HK-2 (cell line): Measurements from ENCODE around the gene ATG2B.
A peak's percentile ranks its signal among the peaks of the same experiment; 100 is the strongest.

Experiments
- DNase-seq: peaks from one replicate; pipeline ENCODE4 v3.0.0-alpha.2; 2018; ENCODE audit not compliant: unreplicated experiment

Gene ATG2B, protein sequence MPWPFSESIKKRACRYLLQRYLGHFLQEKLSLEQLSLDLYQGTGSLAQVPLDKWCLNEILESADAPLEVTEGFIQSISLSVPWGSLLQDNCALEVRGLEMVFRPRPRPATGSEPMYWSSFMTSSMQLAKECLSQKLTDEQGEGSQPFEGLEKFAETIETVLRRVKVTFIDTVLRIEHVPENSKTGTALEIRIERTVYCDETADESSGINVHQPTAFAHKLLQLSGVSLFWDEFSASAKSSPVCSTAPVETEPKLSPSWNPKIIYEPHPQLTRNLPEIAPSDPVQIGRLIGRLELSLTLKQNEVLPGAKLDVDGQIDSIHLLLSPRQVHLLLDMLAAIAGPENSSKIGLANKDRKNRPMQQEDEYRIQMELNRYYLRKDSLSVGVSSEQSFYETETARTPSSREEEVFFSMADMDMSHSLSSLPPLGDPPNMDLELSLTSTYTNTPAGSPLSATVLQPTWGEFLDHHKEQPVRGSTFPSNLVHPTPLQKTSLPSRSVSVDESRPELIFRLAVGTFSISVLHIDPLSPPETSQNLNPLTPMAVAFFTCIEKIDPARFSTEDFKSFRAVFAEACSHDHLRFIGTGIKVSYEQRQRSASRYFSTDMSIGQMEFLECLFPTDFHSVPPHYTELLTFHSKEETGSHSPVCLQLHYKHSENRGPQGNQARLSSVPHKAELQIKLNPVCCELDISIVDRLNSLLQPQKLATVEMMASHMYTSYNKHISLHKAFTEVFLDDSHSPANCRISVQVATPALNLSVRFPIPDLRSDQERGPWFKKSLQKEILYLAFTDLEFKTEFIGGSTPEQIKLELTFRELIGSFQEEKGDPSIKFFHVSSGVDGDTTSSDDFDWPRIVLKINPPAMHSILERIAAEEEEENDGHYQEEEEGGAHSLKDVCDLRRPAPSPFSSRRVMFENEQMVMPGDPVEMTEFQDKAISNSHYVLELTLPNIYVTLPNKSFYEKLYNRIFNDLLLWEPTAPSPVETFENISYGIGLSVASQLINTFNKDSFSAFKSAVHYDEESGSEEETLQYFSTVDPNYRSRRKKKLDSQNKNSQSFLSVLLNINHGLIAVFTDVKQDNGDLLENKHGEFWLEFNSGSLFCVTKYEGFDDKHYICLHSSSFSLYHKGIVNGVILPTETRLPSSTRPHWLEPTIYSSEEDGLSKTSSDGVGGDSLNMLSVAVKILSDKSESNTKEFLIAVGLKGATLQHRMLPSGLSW (N-terminal part only)

DNA sequence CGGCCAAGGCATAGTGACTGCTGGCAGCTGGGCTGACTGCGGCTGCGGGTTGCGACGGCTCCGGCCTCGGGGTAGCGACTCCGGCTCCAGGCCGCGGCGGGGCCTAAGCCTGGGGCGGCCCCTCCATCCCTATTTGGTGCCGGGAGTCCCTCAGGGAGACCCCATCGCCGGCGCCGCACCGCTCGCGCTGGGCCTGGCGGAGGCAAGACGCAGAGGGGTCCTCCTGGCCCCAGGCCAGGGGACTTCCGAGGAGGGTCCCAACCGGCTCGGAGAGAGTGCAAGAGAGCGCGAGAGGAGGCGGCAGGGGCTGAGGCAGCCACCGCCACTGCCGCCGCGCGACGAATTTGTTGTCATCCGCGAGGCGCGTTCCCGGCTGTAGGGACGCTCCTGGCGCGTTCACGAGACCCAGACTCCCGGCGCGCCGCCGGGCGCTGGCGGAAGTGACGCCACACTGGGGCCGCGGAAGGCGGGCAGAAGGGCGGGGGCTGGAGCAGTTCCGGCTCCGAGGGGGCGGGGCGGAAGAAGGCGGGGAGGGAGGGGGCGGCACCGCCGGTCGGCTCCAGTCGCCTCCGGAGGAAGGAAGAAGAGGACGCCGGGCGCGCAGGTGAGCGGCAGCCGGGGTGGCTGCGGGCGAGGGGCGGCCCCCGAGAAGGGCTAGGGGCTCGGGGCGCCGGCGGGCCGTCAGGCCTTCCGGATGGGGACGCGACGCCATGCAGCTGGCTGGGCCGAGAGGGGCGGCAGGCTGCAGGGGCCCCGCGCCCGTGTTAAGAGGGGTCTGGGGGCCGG, at the start of gene ATG2B, which contains the start of gene GSKIP:
Gene ATG2B, minus strand, starts transcription at position 377 of the 786 bp plus-strand sequence. Its CDS starts 365 bp downstream, at position 12.
Gene GSKIP, plus strand, starts transcription at position 562 of the 786 bp plus-strand sequence. CDS start 18,722 bp downstream, outside the sequence.
- peak; percentile 93 for DNase-seq

DNA sequence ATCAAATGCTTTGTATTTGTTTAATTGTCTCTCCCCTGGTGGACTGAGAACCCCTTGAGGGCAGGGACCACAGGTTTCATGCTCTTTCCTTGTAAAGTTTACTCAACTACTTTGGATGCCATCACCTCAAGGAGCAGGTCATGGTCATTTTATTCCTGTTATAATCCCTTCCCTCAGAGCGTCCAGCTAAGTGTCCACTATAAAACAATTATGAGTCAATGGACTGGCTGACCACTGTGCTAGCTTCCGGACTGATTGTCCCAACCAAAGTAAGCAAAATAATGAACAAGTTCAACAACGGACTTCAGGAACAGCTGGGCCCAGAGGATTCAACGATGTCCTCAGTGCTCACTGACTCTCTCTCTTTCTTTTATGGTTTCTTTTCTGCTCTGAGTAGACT, 47.0 kb upstream of the ATG2B start:
- DNase-seq: no peak

DNA sequence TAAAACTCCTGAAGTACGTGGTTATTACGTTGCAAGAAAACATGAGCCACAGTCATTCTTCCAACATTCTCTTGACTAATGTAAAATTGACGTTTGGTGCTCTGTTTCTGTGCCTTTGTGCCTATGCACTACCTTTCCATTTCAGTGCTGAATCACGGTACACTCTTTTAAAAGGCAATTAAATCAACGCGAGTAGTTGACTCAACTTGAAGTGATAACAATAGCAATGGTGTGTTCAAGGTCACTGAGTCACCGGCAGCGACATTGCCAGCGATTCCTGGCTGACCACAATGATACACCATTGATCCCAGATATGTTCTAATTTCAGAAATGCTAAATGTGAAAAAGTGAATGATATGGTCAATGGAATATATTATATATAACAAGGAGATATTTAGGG, 46.6 kb upstream of the ATG2B start:
- no peak for DNase-seq

DNA sequence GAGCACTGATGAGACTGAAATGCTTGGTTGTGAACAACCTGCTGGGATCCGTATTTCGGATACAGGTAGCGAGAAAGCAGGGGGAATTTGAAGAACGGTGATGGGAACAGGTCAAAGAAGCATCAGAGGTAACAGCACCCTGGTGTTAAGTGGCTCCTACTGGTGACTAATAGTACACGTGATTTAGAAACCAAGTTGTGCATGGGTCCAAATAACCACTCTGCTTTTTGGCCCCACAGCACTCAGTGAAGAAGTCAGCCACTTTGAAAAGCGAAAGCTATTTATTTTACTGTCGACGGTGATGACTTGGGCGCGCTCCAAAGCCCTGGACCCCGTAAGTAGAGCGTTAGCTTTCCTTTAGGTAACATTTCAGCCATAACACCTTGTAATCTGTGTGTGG, 45.5 kb upstream of the ATG2B start:
- DNase-seq: no peak

DNA sequence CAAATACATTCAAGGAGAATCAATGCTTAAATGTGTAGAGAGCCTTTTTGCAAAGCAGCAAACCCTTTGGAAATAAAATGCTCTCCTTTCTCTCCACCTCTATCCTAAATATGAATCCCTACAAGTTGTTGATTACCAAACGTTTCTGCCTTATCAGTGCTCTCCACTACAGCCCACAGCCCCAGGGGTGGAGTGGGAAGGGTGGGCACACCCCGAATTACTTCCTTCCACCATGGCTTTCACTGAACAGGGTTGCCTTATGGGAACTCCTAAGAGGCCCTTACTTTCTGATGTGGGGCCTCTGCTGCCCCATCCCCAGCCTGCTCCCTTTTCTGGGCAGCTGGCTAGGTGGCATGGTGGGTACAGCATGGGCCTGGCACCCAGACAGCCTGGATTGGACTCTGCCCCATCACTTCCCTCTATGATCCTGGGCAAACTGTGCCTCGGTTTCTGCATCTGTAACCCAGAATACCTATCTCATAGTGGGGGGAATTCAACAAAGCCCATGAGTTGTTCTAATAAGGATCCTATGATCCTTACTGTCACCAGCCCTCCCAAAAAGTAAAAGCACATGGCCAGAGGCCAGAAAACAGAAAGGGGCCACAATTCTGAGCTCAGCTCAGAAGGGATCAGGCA, 44.9 kb upstream of the ATG2B start:
- DNase-seq: no peak

DNA sequence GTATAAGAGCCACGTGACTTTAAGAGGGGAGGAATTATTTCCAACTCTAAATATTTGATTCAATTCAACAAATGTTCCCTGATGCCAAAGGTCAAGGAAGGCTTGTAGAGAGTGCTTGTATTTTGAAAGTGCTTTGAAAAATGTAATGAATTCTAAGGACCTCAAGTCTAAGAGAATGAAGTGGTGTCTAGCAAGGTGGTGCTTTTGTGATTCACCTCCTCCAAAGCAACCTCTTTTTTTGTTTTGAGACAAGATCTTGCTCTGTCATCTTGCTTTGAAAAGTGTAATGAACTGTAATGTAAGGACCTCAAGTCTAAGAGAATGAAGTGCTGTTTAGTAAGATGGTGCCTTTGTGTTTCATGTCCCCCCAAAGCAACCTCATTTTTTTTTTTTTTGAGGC, 42.5 kb upstream of the ATG2B start:
- no peak for DNase-seq

DNA sequence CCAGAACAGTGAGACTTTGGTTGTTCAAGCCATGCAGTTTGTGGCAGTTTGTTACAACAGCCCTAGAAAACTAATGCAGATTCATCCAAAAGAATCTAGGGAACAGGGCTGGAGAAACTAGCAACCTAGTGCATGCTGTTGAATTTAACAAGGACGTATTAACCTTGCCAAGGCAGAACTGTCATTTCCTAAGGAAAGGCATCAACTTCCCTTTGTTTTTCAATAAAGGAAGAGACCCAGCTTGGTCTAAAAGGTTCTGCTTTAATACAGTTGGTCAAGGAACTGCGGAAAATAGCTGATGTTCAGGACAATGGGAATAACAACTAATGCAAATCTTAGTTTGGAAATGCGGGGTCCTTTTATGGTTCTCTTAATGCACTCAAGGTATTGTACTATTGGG, 40.3 kb upstream of the ATG2B start:
- DNase-seq: no peak

DNA sequence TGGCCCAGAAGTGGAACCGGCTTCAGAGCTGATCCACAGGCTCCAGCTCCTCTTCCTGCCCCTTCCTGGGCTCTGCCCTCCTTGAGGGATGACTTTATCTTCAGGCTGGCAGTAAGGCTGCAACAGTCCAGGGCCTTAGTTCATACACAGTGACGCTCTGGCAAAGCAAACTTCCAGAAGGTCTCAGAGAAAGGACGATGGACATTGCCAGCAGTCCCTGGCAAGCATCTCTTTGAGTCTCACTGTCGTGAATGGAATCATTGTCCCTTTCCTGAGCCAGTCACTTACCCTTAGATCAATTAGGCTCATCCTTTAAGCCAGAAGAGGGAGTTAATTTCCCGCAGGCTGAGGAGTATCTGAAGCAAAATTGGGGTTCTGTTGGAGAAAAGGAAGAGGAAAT, 37.4 kb upstream of the ATG2B start:
- no peak for DNase-seq

DNA sequence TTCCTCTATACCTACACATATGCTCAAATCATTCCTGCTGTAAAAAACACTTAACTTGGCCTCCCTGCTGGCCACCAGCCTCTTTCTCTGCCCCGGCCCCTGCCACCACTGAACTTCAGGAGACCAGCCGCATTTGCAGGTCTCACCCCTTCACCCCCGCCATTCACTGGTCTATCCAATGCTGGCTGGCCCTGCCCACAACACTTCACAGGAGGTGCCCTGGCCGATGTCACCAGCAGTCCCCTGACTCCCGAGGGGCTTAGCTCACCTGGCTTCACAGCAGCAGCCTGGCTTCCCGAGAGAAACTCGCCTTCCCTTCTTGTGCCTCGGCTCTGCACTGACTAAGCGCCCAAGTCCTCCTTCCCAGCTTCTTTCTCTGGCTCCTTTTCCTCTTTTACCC, 36.3 kb upstream of the ATG2B start:
- DNase-seq: no peak

DNA sequence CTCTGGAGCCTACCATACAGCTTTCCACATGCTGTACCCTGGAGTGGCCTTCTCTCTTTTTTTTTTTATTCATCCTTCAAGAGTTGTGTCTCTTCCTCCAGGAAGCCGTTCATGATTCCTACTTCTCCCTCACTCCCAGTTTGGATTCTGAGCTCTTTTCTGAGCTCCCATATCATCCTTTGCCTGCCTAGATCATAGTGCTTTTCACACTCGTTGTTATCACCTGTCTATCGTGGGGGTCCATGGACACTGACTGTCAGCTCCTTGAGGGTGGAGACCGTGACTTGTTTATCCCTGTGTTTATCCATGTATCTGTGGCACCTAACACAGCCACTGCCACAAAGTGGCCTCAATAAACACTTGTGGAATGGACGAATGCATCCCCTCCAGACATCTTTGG, 35.8 kb upstream of the ATG2B start:
- DNase-seq: no peak

DNA sequence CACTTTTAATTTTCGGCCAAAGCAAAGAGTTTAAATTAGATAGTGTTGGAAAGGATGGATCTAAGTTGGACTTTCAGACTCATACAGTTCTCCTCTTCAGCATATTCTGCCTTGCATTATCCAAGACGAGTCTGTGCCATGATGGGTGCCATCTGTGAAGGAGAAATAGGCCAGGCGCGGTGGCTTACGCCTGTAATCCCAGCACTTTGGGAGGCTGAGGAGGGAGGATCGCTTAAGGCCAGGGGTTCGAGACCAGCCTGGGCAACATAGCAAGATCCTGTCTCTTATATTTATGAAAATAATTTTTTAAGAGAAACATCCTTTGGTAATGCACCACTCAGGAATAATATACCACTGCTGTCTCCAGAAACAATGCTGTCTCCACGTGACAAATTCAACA, 35.3 kb upstream of the ATG2B start:
- DNase-seq: no peak

DNA sequence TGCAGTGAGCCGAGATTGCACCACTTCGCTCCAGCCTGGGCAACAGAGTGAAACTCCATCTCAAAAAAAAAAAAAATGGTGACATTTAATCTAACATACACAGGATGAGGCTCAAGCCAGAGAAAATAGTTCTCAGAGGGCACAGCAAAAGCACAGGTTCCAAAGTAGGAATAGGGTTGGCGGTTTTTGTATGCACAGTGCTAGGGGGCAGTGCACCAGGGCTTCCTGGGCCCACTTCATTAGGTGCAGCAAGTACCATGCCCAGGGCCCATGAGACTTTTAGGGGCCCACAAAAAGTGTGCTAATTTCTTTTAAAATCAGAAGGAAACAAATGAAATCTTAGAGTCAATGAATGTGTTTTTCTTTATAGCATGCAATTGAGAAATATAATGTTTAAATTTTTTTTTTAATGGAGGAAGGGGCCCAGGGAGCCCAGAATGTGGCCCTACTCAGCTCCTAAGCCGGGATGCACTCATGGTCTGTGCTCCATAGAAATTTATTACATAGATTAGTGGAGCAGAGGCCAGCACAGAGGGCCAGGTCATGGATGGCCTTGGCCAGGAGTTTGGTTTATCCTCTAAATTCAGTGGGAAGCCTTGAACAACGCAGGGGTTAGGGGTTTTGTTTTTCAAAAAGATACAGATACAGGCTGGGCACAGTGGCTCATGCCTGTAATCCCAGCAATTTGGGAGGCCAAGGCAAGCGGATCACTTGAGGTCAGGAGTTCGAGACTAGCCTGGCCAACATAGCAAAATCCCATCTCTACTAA, 31.1 kb upstream of the ATG2B start:
- no peak for DNase-seq

DNA sequence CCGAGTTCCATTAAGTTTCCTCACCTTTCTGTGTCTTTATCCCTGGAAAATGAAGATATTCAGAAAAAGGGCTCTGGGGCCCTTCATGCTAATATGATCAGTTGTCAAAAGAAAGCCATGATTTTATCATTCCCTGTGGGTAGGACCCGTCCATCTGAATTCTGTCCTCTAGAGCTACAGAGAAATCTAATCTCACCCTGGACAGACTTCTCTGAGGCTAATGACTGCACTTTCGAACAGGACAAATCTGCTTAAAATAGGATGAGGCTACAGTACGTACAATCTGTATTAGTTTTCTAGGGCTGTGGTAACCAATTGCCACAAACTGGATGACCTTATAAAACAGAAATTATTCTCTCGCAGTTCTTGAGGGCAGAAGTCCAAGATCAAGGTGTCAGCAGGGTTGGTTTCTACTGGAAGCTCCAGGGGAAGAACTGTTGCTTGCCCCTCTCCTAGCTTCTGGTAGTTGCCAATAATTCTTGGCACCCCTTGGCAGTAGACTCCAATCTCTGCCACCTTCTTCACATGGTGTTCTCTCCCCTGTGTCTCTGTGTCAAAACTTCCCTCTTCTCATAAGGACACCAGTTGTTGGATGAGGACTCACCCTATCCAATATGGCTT, 30.0 kb upstream of the ATG2B start:
- no peak for DNase-seq

DNA sequence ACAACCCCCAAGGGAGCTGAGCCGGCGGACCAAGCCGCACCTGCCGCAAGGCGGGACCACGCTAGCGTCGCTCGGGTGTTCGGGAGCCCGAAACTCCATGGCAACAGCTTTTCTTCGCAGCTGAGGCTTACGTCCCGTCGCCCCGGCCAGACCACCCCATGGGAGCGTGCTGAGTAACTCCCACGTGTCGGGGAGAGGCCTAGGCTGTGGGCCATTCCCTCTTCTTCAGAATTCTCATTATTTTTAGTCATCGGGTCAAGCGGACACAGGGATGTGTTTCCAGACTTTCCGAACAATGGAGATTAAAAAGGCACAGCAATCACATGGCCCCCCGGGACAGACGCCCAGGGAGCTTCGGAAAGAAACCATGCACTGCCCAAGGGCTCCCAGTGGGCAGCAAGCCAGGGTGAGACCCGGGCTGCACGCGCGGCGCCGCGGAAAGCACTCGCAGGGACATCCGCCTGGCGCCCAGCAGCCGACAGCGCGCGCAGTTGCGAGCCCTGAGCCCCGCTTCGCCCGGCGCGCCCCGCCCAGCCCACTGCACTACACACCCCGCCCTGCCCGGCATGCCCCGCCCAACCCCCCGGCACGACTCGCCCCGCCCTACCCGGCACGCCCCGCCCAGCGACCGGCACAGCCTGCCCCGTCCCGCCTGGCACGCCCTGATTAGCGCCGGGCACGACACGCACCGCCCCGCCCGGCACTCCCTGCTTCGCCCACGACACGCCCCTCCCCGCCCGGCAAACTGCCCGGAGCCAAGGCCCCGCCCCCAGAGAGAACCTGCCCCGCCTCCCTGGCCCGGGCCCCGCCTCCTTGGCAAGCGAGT, 28.4 kb upstream of the ATG2B start:
- peak; percentile 99 for DNase-seq

DNA sequence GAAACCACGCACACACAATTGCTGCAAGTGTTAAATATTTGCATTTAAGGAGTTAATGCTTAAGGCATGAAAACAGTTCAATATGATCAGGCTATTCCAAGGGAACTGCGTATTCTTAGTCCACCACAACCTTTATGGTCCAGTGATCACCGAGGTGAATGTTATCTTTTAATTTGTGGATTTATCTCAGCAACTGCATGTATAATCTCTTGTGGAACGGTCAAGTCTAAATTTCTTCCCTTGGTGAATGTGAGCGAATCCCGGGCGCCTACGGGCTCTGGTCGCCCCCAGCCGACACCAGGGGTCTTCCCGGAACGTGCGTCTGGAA, 27.8 kb upstream of the ATG2B start:
- no peak for DNase-seq

DNA sequence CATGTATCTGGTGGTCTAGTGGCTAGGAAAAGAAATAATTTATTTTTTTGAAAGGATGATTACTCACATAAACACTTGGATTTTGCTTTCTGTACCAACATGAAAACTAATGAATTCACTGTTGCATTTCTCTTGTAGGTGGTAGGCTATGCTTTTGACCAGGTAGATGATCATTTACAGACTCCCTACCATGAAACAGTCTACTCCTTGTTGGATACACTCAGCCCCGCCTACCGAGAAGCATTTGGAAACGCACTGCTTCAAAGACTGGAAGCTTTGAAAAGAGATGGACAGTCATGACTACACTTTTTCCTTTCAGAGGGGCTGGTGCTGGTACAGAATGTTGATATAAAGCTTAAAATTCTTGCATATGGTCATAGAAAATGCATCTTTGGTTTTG, 22.2 kb upstream of the ATG2B start:
- no peak for DNase-seq

DNA sequence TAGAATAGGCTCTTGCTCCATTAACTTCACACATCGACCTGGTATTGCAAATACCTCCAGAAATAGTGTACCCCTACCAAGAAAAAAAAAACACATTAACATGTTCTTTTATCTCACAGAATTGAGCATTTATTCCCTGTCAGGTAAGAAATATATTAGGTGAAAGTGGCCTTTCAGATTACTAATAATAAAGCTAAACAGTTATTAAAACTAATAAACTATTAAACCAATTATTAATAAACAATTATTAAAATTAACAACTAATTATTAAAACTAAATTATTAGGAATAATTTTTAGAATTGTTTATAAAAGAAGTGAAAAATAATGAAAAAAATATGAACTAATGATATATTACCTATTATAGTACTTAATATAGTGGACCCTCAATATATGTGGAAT, 21.6 kb upstream of the ATG2B start:
- DNase-seq: no peak

DNA sequence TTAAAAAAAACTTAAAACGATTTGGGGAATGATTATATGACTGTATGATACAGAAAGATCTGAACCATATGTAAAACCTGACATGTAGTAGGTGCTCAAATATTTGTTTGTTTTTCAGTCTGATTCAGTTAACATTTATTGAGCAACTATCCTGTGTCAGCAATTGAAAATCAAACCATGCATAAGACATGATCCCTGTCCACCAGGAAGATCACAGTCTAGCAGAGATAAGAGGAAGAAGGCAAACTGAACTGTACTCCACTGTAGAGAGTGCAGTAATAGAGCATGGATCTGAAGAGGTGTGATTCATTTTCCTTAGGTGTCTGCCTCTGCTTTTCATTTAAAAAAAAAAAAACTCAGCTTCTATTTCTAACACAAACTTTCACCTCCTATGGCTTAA, 20.9 kb upstream of the ATG2B start:
- DNase-seq: no peak

DNA sequence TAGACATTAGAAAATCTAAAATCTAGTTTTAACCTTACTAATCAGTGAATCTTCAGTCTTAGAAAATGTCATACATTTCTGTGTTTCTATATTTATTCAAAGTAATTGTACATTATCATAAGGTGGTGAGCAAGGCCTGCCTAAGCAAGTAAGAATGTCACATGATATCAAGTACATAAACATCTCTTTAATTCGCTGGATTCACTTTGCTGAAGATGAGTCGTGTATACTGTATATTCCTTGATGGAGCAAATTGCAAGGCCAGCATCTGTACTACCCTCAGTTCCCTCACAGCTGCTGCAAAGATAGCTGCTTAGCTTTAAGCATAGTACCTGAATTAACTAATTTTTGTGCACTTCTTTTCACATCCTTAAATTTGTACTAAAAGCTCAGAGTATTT, 20.3 kb upstream of the ATG2B start:
- no peak for DNase-seq
